ENCODE data around the gene PPEF1. TPM values are rescaled to one million over a fixed set of nuclear protein-coding genes. Genes with fewer than 3 reads are reported as not detected.
"Not testable (repeated sequence)": the region's sequence is repeated elsewhere in the genome, so short reads cannot be mapped to it uniquely, and the experiment has no call there.

The PPEF1 gene
- total and polyA plus RNA-seq, 8 donors = 0.31 to 1.0 (median 0.70) TPM

DNA sequence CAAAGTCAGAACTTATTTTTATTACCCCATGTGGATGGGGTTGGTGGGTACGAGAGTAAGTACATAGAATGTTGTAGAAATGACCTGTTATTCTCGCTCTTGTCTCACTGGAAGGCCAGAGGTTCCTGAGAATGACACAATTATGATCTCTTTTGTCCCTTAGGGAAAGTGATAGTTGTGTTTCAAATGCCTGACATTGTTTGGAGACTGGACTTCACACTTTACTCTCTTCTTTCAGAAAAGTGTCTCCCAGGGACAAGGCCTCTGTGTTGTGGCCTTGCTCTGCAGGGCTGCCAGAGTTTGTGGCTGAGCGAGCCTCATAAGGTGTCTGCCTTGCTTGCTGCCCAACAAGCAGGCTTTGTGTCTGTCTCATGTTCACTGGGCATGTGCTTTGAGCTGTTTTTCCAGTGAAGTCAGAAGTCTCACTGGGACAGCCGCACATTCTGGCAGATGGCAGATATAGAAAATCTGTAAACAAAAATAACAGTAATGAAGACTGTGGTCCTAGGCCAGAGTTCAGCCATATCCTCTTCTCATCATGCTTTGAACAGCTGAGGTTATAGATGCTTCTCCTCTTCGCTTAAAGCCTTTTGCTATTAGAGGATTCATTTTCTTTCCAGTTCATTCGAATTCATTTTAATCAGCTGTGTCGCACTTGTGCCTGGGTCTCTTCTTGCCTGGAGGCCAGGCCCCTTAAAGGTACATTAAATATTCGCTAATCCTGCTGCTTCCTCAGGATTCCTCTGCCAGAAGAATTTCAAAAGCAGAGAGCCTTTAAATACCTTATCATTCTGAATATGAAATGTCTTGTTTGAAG is 14.4 kb downstream of the PPEF1 start:
- H3K27ac ChIP-seq = peak overlapping the region in 1 of 2 donors; percentile 23
- intact Hi-C loops (cut with DNase I) = no loop called here
- ATAC-seq (no peak), DNase-seq (no peak)
- H3K9me3 ChIP-seq = no peaks in the 10 kb centered on the region
- H3K36me3 ChIP-seq = no peaks in the 10 kb centered on the region
- TF ChIP-seq, protein P1, sequence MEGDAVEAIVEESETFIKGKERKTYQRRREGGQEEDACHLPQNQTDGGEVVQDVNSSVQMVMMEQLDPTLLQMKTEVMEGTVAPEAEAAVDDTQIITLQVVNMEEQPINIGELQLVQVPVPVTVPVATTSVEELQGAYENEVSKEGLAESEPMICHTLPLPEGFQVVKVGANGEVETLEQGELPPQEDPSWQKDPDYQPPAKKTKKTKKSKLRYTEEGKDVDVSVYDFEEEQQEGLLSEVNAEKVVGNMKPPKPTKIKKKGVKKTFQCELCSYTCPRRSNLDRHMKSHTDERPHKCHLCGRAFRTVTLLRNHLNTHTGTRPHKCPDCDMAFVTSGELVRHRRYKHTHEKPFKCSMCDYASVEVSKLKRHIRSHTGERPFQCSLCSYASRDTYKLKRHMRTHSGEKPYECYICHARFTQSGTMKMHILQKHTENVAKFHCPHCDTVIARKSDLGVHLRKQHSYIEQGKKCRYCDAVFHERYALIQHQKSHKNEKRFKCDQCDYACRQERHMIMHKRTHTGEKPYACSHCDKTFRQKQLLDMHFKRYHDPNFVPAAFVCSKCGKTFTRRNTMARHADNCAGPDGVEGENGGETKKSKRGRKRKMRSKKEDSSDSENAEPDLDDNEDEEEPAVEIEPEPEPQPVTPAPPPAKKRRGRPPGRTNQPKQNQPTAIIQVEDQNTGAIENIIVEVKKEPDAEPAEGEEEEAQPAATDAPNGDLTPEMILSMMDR (IDR thresholded peaks at IDR 0.05) = no peak
- no peak overlapping the region for H3K4me3 ChIP-seq
- H3K27me3 ChIP-seq = no peaks in the 10 kb centered on the region
- H3K4me1 ChIP-seq = no peaks in the 10 kb centered on the region

DNA sequence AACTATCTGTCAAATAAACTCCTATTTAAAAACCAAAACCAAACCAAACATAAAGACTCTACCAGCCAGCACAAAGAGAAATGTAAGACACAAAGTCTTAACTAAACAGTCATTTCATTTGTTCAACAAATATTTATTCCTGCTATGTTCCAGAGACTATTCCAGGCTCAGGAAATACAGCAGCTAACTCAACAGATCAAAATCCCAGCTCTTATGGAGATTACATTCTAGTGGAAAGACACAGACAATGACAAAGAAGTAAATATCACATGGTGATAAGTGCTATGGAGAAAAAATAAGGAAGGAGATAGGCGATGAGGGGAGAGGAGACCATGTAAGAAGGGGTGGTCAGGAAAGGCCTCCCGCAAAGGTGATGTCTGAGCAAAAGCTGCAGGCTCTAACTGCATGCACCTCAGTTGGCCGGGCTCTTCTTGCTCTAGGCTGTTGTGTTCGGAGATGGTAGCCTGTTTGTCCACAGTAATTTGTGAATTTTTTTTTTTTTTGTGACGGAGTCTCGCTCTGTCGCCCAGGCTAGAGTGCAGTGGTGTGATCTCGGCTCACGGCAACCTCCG is 15.1 kb downstream of the PPEF1 start:
- intact Hi-C loops (cut with DNase I) = no loop called here
- no peaks in the 10 kb centered on the region for H3K27me3 ChIP-seq
- H3K4me1 ChIP-seq = no peaks in the 10 kb centered on the region
- no peaks in the 10 kb centered on the region for H3K36me3 ChIP-seq
- TF ChIP-seq, protein P1 (IDR thresholded peaks at IDR 0.05) = no peak
- no peak overlapping the region for H3K4me3 ChIP-seq
- no peak for DNase-seq
- H3K9me3 ChIP-seq = no peaks in the 10 kb centered on the region
- ATAC-seq = no peak
- peak overlapping the region in 1 of 2 donors; percentile 23 for H3K27ac ChIP-seq

DNA sequence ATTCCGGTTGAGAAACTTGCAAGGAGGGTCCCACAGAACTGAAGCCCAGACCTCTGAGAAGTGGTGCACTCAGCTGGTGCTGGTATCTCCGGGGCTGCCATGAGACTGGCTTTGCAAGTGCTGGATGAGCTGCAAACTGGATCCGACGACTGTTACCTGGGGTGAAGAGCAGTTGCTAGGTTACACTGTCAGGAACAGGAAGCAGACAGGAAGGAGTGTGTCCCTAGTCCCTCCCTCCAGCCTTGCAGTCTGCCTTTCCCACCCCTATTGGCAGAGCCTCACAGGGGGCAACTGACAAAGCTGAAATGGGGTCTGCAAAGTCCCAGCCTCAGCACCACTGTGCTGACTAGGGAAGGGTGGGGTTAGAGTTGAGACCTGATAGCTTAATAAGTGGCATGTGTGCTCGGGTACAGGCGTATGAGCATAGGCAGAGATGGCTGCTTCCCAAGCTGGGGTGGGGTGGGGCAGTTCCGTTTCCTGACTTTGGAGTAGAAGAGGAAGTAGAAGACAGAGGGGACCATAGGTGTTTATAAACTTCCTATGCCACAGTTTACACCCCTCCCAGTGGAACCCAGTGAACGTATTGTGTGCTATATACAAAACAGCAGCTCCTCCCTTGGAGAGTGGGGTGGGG is 18.0 kb downstream of the PPEF1 start:
- Histone ChIP-seq H3K27ac (peak overlapping the region in 1 of 2 donors; percentile 33), H3K27me3 (no peaks in the 10 kb centered on the region), H3K4me3 (no peak overlapping the region), H3K9me3 (no peaks in the 10 kb centered on the region), H3K36me3 (no peaks in the 10 kb centered on the region), H3K4me1 (no peaks in the 10 kb centered on the region)
- TF ChIP-seq, protein P1 (IDR thresholded peaks at IDR 0.05) = no peak
- intact Hi-C loops (cut with DNase I) = no loop called here
- ATAC-seq (peak; percentile 37), DNase-seq (no peak)

DNA sequence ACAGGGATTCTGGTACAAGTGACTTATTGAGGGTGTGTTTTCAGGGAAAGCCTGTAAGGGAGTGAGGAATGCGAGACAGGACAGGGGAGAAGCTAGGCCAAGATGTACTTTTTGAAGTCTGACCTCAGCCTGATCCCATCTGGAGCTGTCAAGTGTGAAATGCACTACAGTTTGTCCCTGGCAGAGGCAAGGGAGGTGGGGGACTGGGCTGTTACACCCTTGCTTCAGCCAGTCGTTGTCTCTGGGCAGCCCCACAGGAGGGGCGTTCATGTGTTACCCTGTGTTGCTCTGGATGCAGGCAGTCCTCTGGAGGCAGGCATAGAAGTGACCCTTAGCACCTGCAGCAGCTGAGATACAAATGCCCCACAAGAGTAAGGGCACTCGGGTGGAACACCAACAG is 25.8 kb downstream of the PPEF1 start:
- Histone ChIP-seq H3K9me3 (no peaks in the 10 kb centered on the region), H3K27me3 (no peaks in the 10 kb centered on the region), H3K4me3 (no peak overlapping the region), H3K27ac (no peak overlapping the region), H3K4me1 (no peaks in the 10 kb centered on the region), H3K36me3 (no peaks in the 10 kb centered on the region)
- ATAC-seq = no peak
- no peak for DNase-seq
- intact Hi-C loops (cut with DNase I) = no loop called here
- TF ChIP-seq, protein P1 (IDR thresholded peaks at IDR 0.05) = no peak

DNA sequence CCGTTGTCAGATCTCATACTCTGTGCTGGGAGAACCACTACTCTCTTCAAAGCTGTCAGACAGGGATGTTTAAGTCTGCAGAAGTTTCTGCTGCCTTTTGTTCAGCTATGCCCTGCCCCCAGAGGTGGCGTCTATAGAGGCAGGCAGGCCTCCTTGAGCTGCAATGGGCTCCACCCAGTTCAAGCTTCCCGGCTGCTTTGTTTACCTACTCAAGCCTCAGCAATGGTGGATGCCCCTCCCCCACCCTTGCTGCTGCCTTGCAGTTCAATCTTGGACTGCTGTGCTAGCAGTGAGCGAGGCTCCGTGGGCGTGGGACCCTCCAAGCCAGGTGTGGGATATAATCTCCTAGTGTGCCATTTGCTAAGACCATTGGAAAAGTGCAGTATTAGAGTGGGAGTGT is 32.2 kb downstream of the PPEF1 start:
- H3K4me3 ChIP-seq; intact Hi-C loops (cut with DNase I); H3K36me3 ChIP-seq; H3K9me3 ChIP-seq; H3K27ac ChIP-seq; ATAC-seq; H3K27me3 ChIP-seq; H3K4me1 ChIP-seq: not testable (repeated sequence)
- peak in 1 of 4 donors; percentile 35 for DNase-seq
